ENCODE data around the gene ZNF592. TPM values are rescaled to one million over a fixed set of nuclear protein-coding genes. Genes with fewer than 3 reads are reported as not detected.

Gene ZNF592
- total RNA-seq, 1 experiment from 2014 or later: 34.6 TPM

DNA sequence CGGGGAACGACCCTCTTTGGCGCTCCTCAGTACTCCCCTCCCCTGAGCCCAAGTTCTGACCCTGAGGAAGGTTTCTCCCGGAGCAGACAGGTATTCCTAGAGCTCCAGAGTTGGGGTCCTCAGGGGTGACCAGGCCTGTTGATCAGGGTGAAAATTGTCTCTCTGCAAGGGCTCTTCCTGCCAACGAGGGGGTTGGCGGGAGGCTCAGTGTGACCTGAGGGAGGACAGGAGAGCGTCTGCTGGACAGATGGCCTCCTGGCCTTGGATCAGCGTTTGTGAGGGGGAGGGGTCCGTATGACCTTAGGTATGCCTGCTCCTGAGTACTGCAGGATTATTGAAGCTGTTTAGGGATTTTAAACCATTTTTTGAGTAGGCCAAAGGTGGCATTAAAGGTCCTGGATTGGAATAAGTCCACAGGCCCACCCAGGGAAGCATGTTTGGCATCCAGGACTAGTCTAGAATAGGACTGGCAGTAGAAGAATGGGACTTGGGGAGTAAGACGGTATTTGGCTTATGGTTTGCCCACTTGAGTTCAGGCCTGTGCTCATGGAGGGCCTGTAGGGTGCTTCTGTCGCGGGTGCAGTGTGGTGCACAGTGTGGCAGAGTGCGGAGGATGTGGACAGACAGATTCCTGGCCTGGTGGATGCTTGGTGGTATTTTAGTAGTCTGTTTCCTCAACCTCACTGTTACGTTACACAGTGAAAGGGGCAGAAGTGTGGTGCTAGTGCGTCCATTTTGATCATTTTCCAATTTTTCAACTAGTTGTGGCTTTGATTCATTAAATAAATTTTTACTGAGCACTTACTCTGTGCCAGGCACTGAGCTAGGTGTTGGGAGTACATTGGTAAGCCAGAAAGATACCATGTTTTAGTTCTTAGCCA, 959 bp downstream of the ZNF592 start:
- Histone ChIP-seq H3K27me3 (ENCODE audit: insufficient read depth, low read length) (no peaks in the 10 kb centered on the region), H2BK20ac (ENCODE audit: low read depth, low read length, poor library complexity, severe bottlenecking) (no peak overlapping the region), H4K20me1 (ENCODE audit: control insufficient read depth, insufficient read depth, insufficient read length) (no peaks in the 10 kb centered on the region), H3K4me2 (ENCODE audit: insufficient read depth, insufficient read length, low read length) (peak overlapping the region; percentile 98), H3K9me3 (ENCODE audit: control insufficient read depth, low read depth, low read length) (no peaks in the 10 kb centered on the region), H3K79me1 (ENCODE audit: insufficient read depth, low read depth, low read length, poor library complexity, severe bottlenecking) (no peaks in the 10 kb centered on the region), H3K14ac (ENCODE audit: insufficient read depth, low read length) (0 out of 2 replicates have a peak overlapping the region, but pooled peaks have one; percentile 77), H3K56ac (ENCODE audit: insufficient read length, low read depth, low read length) (no peak overlapping the region), H2BK12ac (ENCODE audit: insufficient read length, low read depth, low read length) (no peak overlapping the region), H2AFZ (ENCODE audit: low read length) (no peak overlapping the region), H4K5ac (ENCODE audit: insufficient read length, low read depth, low read length) (no peak overlapping the region), H4K91ac (ENCODE audit: insufficient read length, low read depth, low read length) (no peak overlapping the region), H3K9ac (ENCODE audit: extremely low read depth, insufficient read length, low read length) (peak overlapping the region; percentile 77), H3K4me1 (ENCODE audit: insufficient read depth, low read length) (peaks cover 5% of the 10 kb centered on the region; the same call in 1 of the 2 replicates), H2BK5ac (ENCODE audit: insufficient read length, low read length) (no peak overlapping the region), H3K27ac (ENCODE audit: insufficient read length, low read depth, low read length) (no peak overlapping the region), H2BK15ac (ENCODE audit: low read depth, low read length) (no peak overlapping the region), H3K23ac (ENCODE audit: insufficient read length, low read depth, low read length) (no peak overlapping the region), H2AK5ac (ENCODE audit: insufficient read length, low read length) (no peak overlapping the region), H3T11ph (ENCODE audit: low read length) (no peak overlapping the region), H3K79me2 (ENCODE audit: insufficient read depth, low read length) (peaks cover 34% of the 10 kb centered on the region; the same call in 1 of the 2 replicates), H3K18ac (ENCODE audit: insufficient read length, low read depth, low read length) (no peak overlapping the region), H3K23me2 (ENCODE audit: insufficient read length, low read depth, low read length, poor library complexity, severe bottlenecking) (peaks cover 15% of the 10 kb centered on the region), H2BK120ac (ENCODE audit: low read depth, low read length, poor library complexity, severe bottlenecking) (no peak overlapping the region), H3K4ac (ENCODE audit: low read depth, low read length) (no peak overlapping the region), H4K8ac (replicated peaks; ENCODE audit: insufficient read length, low read depth, low read length) (no peak overlapping the region)
- Mint-ChIP-seq H3K4me1 (peaks cover 38 to 40% of the 10 kb centered on the region in 2 experiments), H3K9me3 (no peaks in the 10 kb centered on the region; a peak in 3 of 5 replicates), H3K36me3 (ENCODE audit: insufficient read depth in 1 of 3, low read depth in 3 of 3) (peaks cover 1 to 6% (median 4%) of the 10 kb centered on the region in 3 experiments; a peak in 3 of 7 replicates), H3K27ac (peak overlapping the region; percentile 68 to 96 (median 94)), H3K4me3 (peak overlapping the region; percentile 89 to 97), H3K27me3 (ENCODE audit: low read depth) (no peaks in the 10 kb centered on the region)
- no CpG with 5 or more reads among the region's 15 CpGs for WGBS (ENCODE audit: extremely low coverage, insufficient read length, low lambda C conversion rate)
- DNase-seq: peak; percentile 35
- TF ChIP-seq, protein P1, sequence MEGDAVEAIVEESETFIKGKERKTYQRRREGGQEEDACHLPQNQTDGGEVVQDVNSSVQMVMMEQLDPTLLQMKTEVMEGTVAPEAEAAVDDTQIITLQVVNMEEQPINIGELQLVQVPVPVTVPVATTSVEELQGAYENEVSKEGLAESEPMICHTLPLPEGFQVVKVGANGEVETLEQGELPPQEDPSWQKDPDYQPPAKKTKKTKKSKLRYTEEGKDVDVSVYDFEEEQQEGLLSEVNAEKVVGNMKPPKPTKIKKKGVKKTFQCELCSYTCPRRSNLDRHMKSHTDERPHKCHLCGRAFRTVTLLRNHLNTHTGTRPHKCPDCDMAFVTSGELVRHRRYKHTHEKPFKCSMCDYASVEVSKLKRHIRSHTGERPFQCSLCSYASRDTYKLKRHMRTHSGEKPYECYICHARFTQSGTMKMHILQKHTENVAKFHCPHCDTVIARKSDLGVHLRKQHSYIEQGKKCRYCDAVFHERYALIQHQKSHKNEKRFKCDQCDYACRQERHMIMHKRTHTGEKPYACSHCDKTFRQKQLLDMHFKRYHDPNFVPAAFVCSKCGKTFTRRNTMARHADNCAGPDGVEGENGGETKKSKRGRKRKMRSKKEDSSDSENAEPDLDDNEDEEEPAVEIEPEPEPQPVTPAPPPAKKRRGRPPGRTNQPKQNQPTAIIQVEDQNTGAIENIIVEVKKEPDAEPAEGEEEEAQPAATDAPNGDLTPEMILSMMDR (conservative IDR thresholded peaks at IDR 0.05): no peak

Data from H9 (cell line).